H1 (cell line): ENCODE measurements around the gene PPM1L. TPM values are rescaled to one million over a fixed set of nuclear protein-coding genes. Genes with fewer than 3 reads are reported as not detected.

Experiments used
- CTCF ChIA-PET: fragments of 300-600 bp; sonication (Branson Sonifier 250); formaldehyde crosslinking; loops from one replicate; lab custom pipeline; 2021; ENCODE audit not compliant: partially characterized antibody; lab: Charles Lee
- POLR2A ChIA-PET: fragments of 300-600 bp; sonication (Branson Sonifier 250); formaldehyde crosslinking; loops from one replicate; lab custom pipeline; 2021; ENCODE audit warnings: inconsistent platforms; ENCODE audit not compliant: partially characterized antibody; lab: Charles Lee
- DNase-seq, 2 experiments: peaks; one replicate each; pipeline versions ENCODE4 v3.0.0 to v3.0.0-alpha.2; 2010 to 2022; ENCODE audit warnings: low spot score in 2 of 2, low read depth in 1 of 2, mixed read lengths in 1 of 2
- FAIRE-seq: peaks from 2 replicates; lab custom pipeline; 2011; peaks lifted over from hg19 to GRCh38; lab: Jason Lieb, UNC
- H2AFZ ChIP-seq: 2 replicates; pipeline ENCODE4 v1.8.1; 2012; ENCODE audit warnings: low read length, inconsistent platforms
- H2AK5ac ChIP-seq: 2 replicates; pipeline ENCODE4 v1.6.1; 2013; ENCODE audit warnings: low read depth, low read length
- H2BK120ac ChIP-seq: replicated peaks from 2 replicates; pipeline ENCODE3; 2013; ENCODE audit warnings: low read depth, low read length, inconsistent platforms
- H2BK12ac ChIP-seq: 2 replicates; pipeline ENCODE4 v1.6.1; 2013; ENCODE audit warnings: low read depth, low read length
- H2BK15ac ChIP-seq: 2 replicates; pipeline ENCODE4 v1.6.1; 2013; ENCODE audit warnings: low read length
- H2BK20ac ChIP-seq: 2 replicates; pipeline ENCODE4 v1.6.1; 2013; ENCODE audit warnings: low read length
- H2BK5ac ChIP-seq: 2 replicates; pipeline ENCODE4 v1.6.1; 2013; ENCODE audit warnings: low read depth, low read length
- H3K14ac ChIP-seq: 2 replicates; pipeline ENCODE4 v1.6.1; 2013; ENCODE audit warnings: inconsistent platforms; ENCODE audit not compliant: insufficient read length
- H3K18ac ChIP-seq: 2 replicates; pipeline ENCODE4 v1.6.1; 2013; ENCODE audit warnings: low read length; ENCODE audit errors: extremely low read depth
- H3K23ac ChIP-seq: 2 replicates; pipeline ENCODE4 v1.6.1; 2013; ENCODE audit warnings: inconsistent platforms; ENCODE audit not compliant: insufficient read length
- H3K23me2 ChIP-seq: 2 replicates; pipeline ENCODE4 v1.6.1; 2013; ENCODE audit warnings: low read depth, low read length
- H3K27ac ChIP-seq: 2 replicates; pipeline ENCODE4 v1.6.1; 2011; ENCODE audit warnings: low read depth, low read length, inconsistent platforms
- H3K27me3 ChIP-seq, 4 experiments: replicated peaks in 1 of 4; 1 replicate in 1 of 4; 2 replicates in 3 of 4; pipeline versions ENCODE4 v1.6.1 to v1.8.1; 2011 to 2013; ENCODE audit warnings: low read length in 3 of 4, mild to moderate bottlenecking in 3 of 4, inconsistent platforms in 2 of 4, mixed read lengths in 2 of 4, moderate library complexity in 1 of 4; ENCODE audit not compliant: control insufficient read depth in 3 of 4, insufficient read depth in 3 of 4; ENCODE audit errors: extremely low read depth in 1 of 4
- H3K36me3 ChIP-seq, 4 experiments: 2 replicates each; pipeline versions ENCODE4 v1.6.1 to v1.8.1; 2011 to 2013; ENCODE audit warnings: mild to moderate bottlenecking in 4 of 4, low read length in 3 of 4, moderate library complexity in 2 of 4, control low read depth in 1 of 4, inconsistent platforms in 1 of 4; ENCODE audit not compliant: insufficient read depth in 4 of 4, control insufficient read depth in 2 of 4
- H3K4ac ChIP-seq: replicated peaks from 2 replicates; pipeline ENCODE3; 2013; ENCODE audit warnings: low read length, low read depth, mixed read lengths, inconsistent platforms; ENCODE audit not compliant: insufficient read length
- H3K4me1 ChIP-seq, 4 experiments: replicated peaks in 1 of 4; 1 replicate in 1 of 4; 2 replicates in 3 of 4; pipeline versions ENCODE4 v1.6.1 to v1.8.1; 2011 to 2013; ENCODE audit warnings: low read length in 3 of 4, inconsistent platforms in 2 of 4, mixed read lengths in 1 of 4; ENCODE audit not compliant: insufficient read depth in 4 of 4, control insufficient read depth in 3 of 4
- H3K4me2 ChIP-seq, 2 experiments: 2 replicates each; pipeline versions ENCODE4 v1.6.1 to v1.8.1; 2011 to 2013; ENCODE audit warnings: low read depth in 2 of 2, low read length in 2 of 2, control low read depth in 1 of 2, inconsistent platforms in 1 of 2, mild to moderate bottlenecking in 1 of 2; ENCODE audit not compliant: insufficient read depth in 1 of 2
- H3K4me3 ChIP-seq, 4 experiments: fragments of 200-600, 300-600 bp in 1 of 4; sonication (generic), shearing (Covaris generic), sonication (Bioruptor Twin) in 1 of 4; 2 replicates each; pipeline versions ENCODE4 v1.5.1 to v1.8.1; 2011 to 2016; ENCODE audit warnings: low read length in 4 of 4, low read depth in 3 of 4, control low read depth in 2 of 4, inconsistent platforms in 2 of 4, mild to moderate bottlenecking in 2 of 4, mixed read lengths in 1 of 4, moderate library complexity in 1 of 4; ENCODE audit not compliant: insufficient read depth in 2 of 4; ENCODE audit errors: extremely low read depth in 1 of 4
- H3K56ac ChIP-seq: replicated peaks from 2 replicates; pipeline ENCODE3; 2013; ENCODE audit warnings: low read depth, mild to moderate bottlenecking, mixed read lengths, low read length, inconsistent platforms; ENCODE audit not compliant: insufficient read length
- H3K79me1 ChIP-seq: 2 replicates; pipeline ENCODE4 v1.6.1; 2013; ENCODE audit warnings: low read depth, low read length, control low read depth
- H3K79me2 ChIP-seq, 2 experiments: 2 replicates each; pipeline versions ENCODE4 v1.6.1 to v1.8.1; 2012 to 2013; ENCODE audit warnings: low read length in 2 of 2, mild to moderate bottlenecking in 2 of 2, inconsistent platforms in 1 of 2; ENCODE audit not compliant: insufficient read depth in 2 of 2, control insufficient read depth in 1 of 2
- H3K9ac ChIP-seq, 4 experiments: replicated peaks in 1 of 4; 1 replicate in 1 of 4; 2 replicates in 3 of 4; pipeline versions ENCODE4 v1.6.1 to v1.8.1; 2011 to 2013; ENCODE audit warnings: low read depth in 3 of 4, low read length in 3 of 4, control low read depth in 2 of 4, mild to moderate bottlenecking in 2 of 4, moderate library complexity in 2 of 4, inconsistent platforms in 1 of 4; ENCODE audit errors: extremely low read depth in 1 of 4
- H3K9me3 ChIP-seq, 2 experiments: 2 replicates each; pipeline versions ENCODE4 v1.6.1 to v1.8.1; 2012 to 2013; ENCODE audit warnings: mild to moderate bottlenecking in 2 of 2, moderate library complexity in 2 of 2, control low read depth in 1 of 2, inconsistent platforms in 1 of 2, low read depth in 1 of 2, low read length in 1 of 2, mixed read lengths in 1 of 2; ENCODE audit not compliant: insufficient read depth in 2 of 2
- H4K20me1 ChIP-seq, 2 experiments: replicated peaks in 1 of 2; 2 replicates each; pipeline versions ENCODE3 to v1.8.1; 2011 to 2013; ENCODE audit warnings: inconsistent platforms in 2 of 2, low read length in 2 of 2, mild to moderate bottlenecking in 1 of 2; ENCODE audit not compliant: insufficient read depth in 2 of 2, control insufficient read depth in 1 of 2
- H4K5ac ChIP-seq: 2 replicates; pipeline ENCODE4 v1.6.1; 2013; ENCODE audit warnings: low read length, low read depth, mixed read lengths, inconsistent platforms; ENCODE audit not compliant: insufficient read length
- H4K8ac ChIP-seq: 2 replicates; pipeline ENCODE4 v1.8.0; 2013; ENCODE audit warnings: mild to moderate bottlenecking, moderate library complexity, low read length, inconsistent platforms; ENCODE audit not compliant: insufficient read depth; ENCODE audit errors: extremely low read depth
- H4K91ac ChIP-seq: replicated peaks from 2 replicates; pipeline ENCODE3; 2013; ENCODE audit warnings: low read length, mixed read lengths, inconsistent platforms; ENCODE audit not compliant: insufficient read length
- CHD2 ChIP-seq: IDR thresholded peaks from 2 replicates; pipeline ENCODE4 v1.6.1; 2012; ENCODE audit warnings: low read length, improper control_type of control experiment
- GABPA ChIP-seq: IDR thresholded peaks from 2 replicates; pipeline ENCODE4 v1.6.1; 2011; ENCODE audit warnings: mild to moderate bottlenecking, low read length, moderate library complexity, borderline replicate concordance; ENCODE audit not compliant: insufficient read depth
- KDM1A ChIP-seq: fragments of 200-600, 300-600 bp; sonication (generic); IDR thresholded peaks from 2 replicates; pipeline ENCODE4 v1.7.1; 2016; ENCODE audit warnings: mild to moderate bottlenecking, low read length, borderline replicate concordance
- WGBS, 2 experiments: shearing (Covaris generic) in 1 of 2; methylation state at CpG; one replicate each; pipeline versions ENCODE4 v1.1.6 to v1.1.7; 2013 to 2015; ENCODE audit warnings: low lambda C conversion rate in 2 of 2, mixed read lengths in 2 of 2, inconsistent platforms in 1 of 2, low coverage in 1 of 2, missing lambda C conversion rate in 1 of 2; ENCODE audit not compliant: insufficient replicate concordance in 2 of 2, insufficient coverage in 1 of 2, insufficient read length in 1 of 2; ENCODE audit errors: extremely low coverage in 1 of 2, missing lambda C conversion rate in 1 of 2; 5-methylcytosine and 5-hydroxymethylcytosine counted together
- polyA plus RNA-seq, 7 experiments: library from polyadenylated mRNA; depleted of rRNA in 3 of 7; stranded (reverse) in 5 of 7; unstranded in 2 of 7; fragments of >200 nt in 5 of 7; fragments of 200-250 nt in 2 of 7; gene quantifications; 1 replicate in 5 of 7; 2 replicates in 1 of 7; 4 replicates in 1 of 7; pipeline versions ENCODE4 v1.2.1 to v1.2.3, GENCODE V29; 2011 to 2013; ENCODE audit warnings: missing spikeins in 2 of 7, mixed read lengths in 2 of 7
- total RNA-seq: library from RNA; stranded (reverse); fragmentation: NEBNext Ultra II Directional; extraction: Animal tissue kit (Norgen Biotek cat#: 25700); gene quantifications from 2 replicates; pipeline ENCODE4 v1.2.1, GENCODE V29; 2021

Gene PPM1L
- total and polyA plus RNA-seq, 2 of the 8 experiments (the other 6 are each of a cell fraction or from before 2014, with no cell fraction given), result 2.8 to 18.1 TPM

DNA sequence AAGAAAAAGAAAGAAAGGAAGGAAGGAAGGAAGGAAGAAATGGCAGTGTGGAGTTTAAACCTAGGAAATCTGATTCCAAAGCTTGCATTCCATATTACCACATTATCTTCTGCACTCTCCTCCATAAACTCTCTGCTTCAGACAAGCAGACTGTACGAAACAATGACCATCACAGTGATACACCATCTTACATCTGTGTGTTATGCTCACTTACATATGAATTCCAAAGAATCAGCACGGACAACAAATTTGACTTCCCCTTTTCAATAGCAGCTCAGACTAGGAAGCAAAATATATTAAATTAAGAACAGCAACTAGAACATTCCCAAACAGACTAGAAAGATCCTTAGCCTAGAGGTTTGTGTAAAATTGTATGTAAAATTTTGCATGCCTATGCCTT, 18.0 kb upstream of the PPM1L start:
- Histone ChIP-seq H3K23me2 (no peaks in the 10 kb centered on the region), H2BK20ac (no peak overlapping the region), H3K79me2 (no peaks in the 10 kb centered on the region), H3K23ac (no peak overlapping the region), H2AFZ (no peak overlapping the region), H3K4ac (no peak overlapping the region), H3K14ac (no peak overlapping the region), H2BK12ac (no peak overlapping the region), H2BK120ac (no peak overlapping the region), H3K9me3 (no peaks in the 10 kb centered on the region), H3K27me3 (no peaks in the 10 kb centered on the region), H3K56ac (no peak overlapping the region), H2AK5ac (no peak overlapping the region), H2BK15ac (no peak overlapping the region), H4K20me1 (no peaks in the 10 kb centered on the region), H3K79me1 (no peaks in the 10 kb centered on the region), H3K27ac (no peak overlapping the region), H3K4me2 (no peak overlapping the region), H4K8ac (no peak overlapping the region), H3K18ac (no peak overlapping the region), H3K4me1 (no peaks in the 10 kb centered on the region), H3K4me3 (no peak overlapping the region), H3K36me3 (no peaks in the 10 kb centered on the region), H4K5ac (no peak overlapping the region), H2BK5ac (no peak overlapping the region), H3K9ac (no peak overlapping the region), H4K91ac (no peak overlapping the region)
- TF ChIP-seq CHD2, result no peak
- no peak for TF ChIP-seq GABPA
- TF ChIP-seq KDM1A, result no peak
- 89% methylated on average over 2 of the region's 2 CpGs; no CpG with 5 or more reads in 1 of the 2 experiments for WGBS, 2 experiments
- no peak for FAIRE-seq
- POLR2A ChIA-PET, result interaction anchor here (0.9 to 1.0 kb wide), 2 partner anchors 17 to 27 kb away, joined by 3 read pairs; no protein-coding TSS in a partner anchor
- no peak for DNase-seq
- CTCF ChIA-PET, result interaction anchor here (1.0 to 1.1 kb wide), 2 partner anchors 13 to 18 kb away, joined by 3 to 5 read pairs; no protein-coding TSS in a partner anchor
